PC-3 (cell line): ENCODE measurements around the gene ATG16L1.

Experiments
- CTCF ChIP-seq: fragments of 300-600 bp; sonication (generic); conservative IDR thresholded peaks from 2 replicates; pipeline ENCODE4 v1.5.1; 2017; ENCODE audit warnings: antibody characterized with exemption, low read depth, mild to moderate bottlenecking, low read length
- EZH2 ChIP-seq: fragments of 300-600 bp; sonication (generic); IDR thresholded peaks from one replicate; pipeline ENCODE4 v1.6.1; 2017; ENCODE audit warnings: antibody characterized with exemption, mild to moderate bottlenecking, low read length; ENCODE audit not compliant: unreplicated experiment

GRCh38 chr2:233323851-233324250 lies 72.4 kb downstream of the ATG16L1 start:
- no peak for TF ChIP-seq CTCF
- no peak for TF ChIP-seq EZH2
